Stimulated activated naive CD8-positive, alpha-beta T cell treated with anti-CD3 and anti-CD28 coated beads, Interleukin-15, Interleukin-2, amounts not matched to agents 100 U/mL and 50 U/mL, for 24 hours (primary cell): ENCODE results near the gene LETM1.
"Not testable (repeated sequence)": the region's sequence is repeated elsewhere in the genome, so short reads cannot be mapped to it uniquely, and the experiment has no call there.

Experiments used
- ATAC-seq: fragments of 150-1000 bp; cut with Tn5 transposase; one replicate; pipeline ENCODE4 v1.10.0; 2021
- DNase-seq: peaks from one replicate; pipeline ENCODE4 v3.0.0; 2021

LETM1 gene

DNA sequence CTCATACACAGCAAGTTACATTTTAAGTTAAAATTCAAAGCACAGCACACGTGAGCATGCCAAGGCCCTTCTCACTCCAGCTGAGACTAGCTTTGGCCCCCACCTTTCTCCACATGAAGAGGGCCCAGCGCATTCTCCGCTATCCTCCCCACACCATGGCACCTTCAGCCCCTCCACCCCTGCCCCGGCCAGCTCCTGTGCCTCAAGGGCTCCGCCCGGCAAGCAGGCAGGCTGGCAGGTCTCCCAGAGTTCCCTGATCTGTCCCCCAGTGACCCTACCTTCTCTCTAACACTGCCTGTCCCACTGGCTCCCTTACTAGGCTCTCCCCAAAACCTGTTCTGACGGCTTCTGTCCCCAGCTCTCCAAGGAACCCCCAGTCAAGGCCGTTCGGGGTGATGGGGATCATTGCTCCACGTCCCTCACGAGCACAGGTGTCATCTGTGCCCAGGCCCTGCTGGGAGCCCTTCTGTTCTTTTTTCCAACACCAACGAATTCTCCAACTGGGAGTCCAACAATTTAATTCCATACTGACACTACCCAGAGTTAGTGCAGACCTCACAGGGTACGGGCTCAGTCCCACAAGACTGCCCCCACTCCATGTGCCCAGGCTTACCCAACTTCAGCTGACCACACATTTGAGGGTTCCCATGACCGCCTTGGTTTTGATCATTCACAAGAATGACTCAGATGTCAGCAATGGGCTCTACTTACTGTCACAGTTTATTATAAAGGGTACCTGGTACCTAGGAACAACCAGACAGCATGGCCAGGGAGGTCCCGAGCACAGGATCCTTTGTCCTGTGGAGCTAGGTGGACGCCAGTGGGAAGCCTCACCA is 4.2 kb downstream of the LETM1 start:
- DNase-seq: no peak
- no peak for ATAC-seq

DNA sequence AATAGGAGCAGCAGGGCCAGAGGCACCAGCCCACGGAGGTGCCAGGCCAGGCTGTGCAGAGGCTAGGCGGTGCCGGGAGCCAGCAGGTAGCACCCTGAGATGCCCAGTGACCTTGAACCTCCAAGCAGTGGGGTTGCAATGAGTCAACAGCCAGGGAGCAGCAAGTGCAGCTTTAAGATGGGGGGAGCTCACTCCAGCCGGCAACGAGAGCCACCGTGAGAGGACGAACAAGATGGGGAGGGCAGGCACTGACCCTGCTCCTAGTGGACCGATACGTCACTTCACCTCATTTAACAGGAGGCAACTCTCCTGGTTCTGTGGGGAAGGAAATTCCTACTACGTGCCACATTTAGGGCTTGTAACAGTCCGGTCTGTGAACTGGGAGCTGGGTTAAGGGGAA is 4.8 kb downstream of the LETM1 start:
- DNase-seq (no peak), ATAC-seq (no peak)

DNA sequence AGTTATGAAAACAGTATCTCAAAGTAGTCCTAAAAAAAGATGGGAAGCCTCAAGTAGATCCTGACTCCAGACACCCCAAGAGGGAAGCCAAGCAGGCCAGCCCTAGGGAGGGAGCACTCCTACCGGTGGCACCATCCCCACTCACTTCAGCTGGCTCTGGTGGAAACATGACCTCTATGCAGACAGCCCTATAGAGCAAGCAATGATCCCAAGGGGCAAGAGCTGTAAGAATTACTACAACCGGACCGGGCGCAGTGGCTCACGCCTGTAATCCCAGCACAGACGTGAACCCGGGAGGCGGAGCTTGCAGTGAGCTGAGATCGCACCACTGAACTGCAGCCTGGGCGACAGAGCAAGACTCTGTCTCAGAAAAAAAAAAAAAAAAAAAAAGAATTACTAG is 5.7 kb downstream of the LETM1 start:
- ATAC-seq (no peak), DNase-seq (no peak)

DNA sequence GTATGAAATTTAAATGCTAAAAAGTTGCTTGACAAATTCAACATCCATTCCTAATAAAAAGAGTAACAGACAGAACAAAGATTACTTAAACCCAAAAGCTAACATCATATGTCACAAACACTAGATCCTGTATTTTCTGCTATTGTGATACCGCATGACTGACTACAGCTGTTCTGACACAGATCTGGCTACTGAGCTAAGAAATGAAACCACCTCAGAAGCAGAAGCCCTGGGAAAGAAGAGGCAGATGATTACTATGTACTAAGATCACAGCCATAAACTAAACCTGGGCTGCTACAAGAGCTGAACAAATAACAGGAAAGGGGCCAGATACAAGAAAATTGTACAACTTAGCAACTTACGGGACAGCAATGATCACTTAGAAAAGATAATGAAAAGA is 9.4 kb downstream of the LETM1 start:
- no peak for DNase-seq

DNA sequence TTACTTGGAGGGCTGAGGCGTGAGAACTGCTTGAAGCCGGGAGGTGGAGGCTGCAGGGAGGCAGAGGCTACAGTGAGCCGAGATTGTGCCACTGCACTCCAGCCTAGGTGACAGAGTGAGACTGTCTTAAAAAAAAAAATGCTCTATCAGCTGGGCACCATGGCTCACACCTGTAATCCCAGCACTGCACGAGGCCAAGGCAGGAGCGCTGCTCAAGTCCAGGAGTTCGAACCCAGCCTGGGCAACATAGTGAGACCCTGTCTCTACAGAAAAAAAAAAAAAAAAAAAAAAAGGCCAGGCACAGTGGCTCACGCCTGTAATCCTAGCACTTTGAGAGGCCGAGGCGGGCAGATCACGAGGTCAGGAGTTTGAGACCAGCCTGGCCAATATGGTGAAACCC is 11.3 kb downstream of the LETM1 start:
- not testable (repeated sequence) for ATAC-seq, DNase-seq

More for the DNA sequence above, 9.4 kb downstream of the LETM1 start:
- no peak for ATAC-seq

DNA sequence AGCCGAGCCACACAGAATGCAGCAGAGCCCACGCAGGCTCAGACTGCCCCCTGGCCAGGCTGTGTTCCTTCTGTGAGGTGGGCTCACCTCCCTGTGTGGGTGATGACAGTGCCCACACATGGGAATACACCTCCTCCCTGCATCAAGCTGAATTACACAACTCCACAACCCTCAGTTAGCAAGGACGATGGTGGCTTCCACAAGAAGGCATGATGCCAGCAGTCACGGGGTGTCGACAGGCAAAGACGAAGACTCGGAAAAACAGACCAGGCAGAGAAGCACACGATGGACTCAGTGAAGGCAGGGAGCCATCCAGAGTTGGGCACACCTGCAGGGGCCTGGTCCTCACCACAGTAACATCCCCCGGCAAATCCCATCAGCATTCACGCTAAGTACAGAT is 12.1 kb downstream of the LETM1 start:
- no peak for DNase-seq
- no peak for ATAC-seq

DNA sequence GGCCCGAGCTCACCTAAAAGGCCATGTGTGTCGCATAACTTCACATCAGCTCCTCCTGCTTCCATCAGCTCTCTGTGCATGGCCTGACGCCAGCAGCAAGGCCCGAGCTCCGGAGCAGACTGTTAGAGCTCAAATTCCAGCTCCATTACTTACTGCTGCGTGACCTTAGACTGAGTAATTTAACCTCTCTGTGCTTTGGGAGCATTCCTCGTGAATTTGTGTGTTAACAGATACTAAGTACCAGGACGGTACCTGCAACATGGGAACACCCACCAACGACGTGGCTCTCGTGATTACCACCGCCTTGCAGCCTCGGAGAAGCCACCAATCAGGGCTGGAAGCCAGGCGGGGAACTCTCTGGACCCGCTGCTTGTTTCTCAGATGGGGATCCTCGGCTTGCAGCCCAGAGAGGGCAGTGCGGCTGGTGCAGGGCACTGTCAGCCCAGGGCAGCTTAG is 12.9 kb downstream of the LETM1 start:
- ATAC-seq: no peak
- DNase-seq: no peak

DNA sequence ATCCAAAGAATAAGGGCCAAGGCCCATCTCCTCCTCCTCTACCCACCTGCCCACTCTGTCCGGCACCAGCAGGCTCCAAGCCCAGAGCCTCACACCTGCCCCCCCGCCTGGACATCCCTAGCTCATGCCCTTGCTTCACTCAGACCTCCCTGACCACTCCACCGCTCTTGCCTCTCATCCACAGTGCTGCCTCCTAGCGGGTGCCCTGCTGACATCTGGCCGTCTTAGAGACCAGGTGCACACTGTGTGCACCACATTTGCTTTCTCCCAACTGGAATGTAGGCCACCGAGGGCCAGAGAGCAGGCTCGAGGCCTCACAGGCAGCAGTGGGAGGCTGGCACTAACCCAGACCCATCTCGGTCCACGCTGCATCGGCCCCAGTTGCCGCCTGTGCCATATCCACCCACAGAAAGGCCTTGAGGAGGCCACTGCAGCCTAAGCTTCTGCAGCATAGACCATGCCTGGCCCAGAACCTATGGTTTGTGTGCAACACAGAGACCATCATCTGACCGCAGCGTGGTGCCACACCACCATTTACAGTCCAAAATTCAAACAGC is 13.5 kb downstream of the LETM1 start:
- DNase-seq (no peak), ATAC-seq (peak; percentile 54)

DNA sequence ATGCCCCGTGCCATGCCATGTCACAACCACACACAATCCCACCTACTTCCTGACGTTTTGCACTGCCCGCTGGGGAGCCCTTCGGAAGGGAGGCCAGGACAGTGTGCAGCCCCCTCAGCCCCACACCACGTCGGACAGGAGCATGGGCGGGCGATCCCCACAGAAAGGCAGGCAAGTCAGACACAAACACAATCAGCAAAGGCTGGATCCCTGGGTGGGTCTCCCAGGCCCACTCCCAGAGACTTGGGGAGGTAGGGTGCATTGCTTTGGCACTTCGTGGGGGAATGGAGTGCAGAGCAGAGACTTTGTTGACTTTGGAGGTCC is 14.1 kb downstream of the LETM1 start:
- DNase-seq: no peak

DNA sequence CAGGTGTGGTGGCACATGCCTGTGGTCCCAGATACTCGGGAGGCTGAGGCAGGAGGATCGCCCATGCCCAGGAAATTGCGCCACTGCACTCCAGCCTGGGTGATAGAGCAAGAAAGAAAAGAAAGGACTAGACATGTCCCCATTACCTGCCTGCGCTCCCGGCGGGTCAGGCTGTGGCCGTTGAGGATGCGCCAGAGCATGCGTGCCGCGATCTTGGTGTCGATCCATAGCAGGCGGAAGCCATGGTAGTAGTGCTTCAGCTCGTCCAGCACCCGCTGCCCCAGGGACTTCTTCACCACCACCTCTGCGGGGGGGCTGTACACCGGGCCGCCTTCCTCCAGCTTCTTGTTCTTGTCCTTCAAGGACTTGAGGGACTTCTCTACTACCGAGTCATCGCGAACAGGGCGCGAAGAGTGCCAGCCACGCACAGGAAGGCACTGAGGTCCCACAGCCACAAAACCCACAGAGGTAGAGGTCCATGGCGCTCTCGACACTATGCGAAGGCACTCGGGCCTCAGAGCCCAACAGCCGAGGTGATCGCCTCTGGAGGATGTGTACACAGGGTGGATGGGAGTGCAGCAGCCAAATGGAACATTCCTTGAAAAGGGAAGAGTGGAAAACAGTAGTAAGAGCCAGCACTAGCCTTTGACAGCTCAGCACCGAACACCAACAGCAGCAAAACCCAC is 14.6 kb downstream of the LETM1 start:
- DNase-seq (no peak), ATAC-seq (no peak)

More for the DNA sequence above, 14.1 kb downstream of the LETM1 start:
- no peak for ATAC-seq

DNA sequence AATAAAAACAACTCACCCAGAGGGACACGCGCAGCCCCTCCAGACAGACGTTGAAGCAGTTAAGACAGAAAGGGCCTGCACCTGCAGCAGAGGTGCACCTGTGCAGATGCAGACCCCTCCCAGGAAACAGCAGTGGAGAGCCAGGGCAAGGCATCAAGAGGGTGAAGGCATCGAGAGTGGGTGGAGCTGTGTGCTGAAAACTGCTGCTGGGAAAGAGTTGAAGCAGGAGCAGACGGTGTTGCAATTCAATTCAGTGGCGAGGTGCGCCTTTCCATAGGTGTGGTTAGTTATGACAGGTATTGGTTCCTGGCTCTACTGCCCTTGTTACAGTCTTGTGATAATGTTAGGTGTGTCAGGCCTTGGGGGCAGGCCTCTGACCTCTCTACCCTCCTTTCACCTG is 16.7 kb downstream of the LETM1 start:
- DNase-seq (no peak), ATAC-seq (no peak)

DNA sequence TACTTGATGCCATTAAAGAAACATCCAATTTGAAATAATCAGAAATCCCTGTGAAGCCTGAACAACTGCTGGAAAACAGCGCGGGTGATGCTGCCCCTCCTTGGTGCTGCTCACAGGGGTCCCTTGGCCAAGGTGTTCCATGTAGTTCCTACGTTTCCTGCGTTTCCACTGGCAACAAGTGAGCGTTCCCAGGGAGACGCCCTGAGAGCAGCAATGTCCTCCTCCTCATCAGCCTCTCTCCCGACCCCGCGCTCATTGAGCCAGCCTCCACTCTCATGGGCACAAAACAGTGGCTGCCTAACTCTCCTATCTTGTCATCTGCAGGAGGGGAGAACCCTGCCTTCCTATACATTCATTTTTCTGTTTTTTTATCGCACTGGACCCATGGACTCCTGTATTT is 18.9 kb downstream of the LETM1 start:
- no peak for ATAC-seq
- no peak for DNase-seq

DNA sequence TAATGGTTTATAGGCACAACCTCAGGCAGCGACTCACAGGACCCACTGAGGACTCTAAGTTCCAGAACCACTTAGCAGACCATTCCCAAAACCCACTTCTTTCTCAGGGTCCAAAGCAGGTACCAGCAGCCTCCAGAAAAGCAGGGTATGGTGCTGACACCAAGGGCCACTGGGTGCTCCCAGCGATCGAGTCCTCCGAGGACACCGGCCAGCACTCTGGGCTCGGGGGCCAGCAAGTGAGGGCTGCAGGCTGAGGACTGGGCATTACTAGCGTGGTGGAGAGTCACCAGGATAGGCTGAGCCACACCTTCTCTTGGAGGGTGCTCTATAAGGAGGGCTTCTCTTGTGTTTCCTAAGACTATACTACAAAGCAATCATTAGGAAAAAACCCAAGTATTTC is 19.3 kb downstream of the LETM1 start:
- no peak for DNase-seq
- no peak for ATAC-seq

DNA sequence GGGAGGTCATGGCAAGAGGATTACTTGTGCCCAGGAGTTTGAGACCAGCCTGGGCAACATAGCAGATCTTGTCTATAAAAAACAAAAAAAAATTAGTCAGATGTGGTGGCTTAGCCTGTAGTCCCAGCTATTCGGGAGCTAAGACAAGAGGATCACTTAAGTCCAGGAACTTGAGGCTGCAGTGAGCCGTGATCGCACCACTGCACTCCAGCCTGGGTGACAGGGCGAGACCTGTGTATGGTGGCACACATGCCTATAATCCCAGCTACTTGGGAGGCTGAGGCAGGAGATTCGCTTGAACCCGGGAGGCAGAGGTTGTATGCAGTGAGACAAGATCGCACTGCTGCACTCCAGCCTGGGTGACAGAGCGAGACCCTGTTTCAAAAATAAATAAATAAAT is 20.1 kb downstream of the LETM1 start:
- ATAC-seq, DNase-seq: not testable (repeated sequence)

DNA sequence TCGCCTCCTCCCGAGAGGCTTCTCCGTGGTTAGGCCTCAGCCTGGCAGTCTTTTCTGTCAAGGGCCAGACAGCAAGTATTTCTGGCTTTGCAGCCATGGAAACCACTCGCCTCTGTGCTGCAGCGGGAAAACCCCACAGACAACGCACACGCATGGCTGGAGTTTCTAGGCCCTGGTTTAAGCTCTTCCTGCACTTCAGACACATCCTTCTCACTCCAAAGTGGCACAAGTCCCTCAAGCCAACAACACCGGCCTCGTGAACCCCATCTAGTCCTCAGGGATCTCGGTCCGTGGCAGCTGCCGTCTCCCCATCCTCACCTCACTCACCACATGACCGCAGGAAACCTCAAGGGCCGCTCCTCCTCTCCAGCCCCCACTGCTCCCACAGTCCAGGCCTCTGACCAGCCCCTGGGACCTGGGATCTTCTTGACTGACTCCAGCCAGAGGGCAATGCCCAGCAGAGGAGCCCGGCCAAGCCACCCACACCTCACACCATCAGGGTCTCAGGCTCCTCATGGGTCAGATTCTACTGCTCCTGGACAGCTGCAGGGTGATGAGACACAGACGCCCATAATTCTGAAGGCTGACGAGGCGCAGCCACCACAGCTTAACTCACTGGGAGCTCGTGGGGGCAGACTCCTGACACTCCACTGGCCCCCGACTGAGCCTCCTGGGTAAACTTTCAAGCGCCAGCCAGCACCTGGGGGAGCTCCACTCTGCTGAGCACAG is 21.7 kb downstream of the LETM1 start:
- DNase-seq (no peak), ATAC-seq (no peak)

DNA sequence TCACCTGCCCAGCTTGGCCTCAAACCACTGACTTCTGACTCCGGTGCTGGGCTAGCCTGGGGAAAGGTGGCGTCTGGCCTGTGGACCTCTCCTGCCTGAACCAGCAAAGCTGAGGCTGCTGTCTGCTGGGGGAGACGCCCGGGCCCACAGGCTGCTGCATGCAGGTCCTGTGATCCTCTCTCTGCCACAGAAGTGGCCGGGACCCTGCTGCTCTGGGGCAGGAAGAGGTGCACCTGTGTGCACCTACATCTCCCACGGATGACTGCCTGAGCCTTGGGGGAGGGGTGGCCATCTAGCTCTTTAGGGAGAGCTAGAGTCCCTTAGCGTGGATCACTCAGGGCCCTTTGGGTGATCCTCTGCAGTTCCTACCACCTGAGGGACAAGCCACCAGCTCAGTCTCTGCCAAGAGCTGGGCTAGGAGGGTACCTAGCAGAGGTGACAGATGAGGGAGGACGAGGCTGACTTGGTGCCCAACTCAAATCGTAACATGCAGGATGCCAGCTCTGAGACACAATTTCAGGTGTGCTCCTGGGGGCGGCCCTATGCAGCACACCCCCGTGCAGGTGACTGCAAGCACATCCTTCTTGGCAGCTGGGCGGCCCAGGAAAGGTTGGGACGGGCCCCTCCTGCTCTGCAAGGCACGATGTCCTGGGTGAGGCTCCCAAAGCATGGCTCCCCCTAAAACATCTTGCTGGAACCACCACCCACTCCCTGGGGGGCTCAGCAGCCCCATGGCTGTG is 22.5 kb downstream of the LETM1 start:
- no peak for ATAC-seq

DNA sequence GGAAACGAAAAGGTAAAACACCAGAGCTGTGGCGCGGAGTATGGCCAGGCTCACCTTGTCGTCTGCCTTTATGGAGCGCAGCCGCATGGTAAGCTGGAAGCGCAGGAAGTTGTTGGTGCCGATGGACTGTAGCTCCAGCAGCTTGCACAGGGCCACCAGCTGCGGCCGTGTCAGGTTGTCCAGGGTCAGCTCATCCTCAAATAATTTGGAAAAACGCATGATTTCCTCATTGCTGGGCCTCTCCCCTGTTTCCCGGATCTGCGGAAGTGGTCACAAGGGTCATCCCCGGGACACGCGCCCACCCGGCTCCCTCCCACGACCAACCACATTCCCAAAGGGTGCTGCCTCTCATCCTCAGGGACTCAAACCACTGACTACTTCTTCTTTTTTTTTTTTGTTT is 23.3 kb downstream of the LETM1 start:
- ATAC-seq (no peak), DNase-seq (no peak)

More for the DNA sequence above, 22.5 kb downstream of the LETM1 start:
- no peak for DNase-seq

DNA sequence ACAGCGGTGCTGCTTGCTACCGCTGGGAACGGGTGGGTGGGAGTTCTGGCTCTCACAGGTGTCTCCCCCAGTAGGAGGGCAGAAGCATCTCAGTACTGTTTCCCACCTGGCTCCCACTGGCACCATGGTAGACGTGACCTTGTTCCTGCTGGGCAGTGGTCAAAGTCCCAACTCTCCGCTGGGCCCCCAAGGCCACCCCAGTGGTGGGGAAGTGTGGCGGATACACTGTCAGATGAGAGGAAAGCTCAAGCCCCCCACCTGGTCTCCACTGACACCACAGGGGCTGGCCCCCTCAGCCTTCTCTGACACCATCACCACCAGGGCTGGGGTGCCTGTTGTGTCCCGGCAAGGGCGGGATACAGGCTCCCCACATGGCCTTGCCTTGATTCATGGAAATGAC is 24.6 kb downstream of the LETM1 start:
- DNase-seq: no peak
- no peak for ATAC-seq

DNA sequence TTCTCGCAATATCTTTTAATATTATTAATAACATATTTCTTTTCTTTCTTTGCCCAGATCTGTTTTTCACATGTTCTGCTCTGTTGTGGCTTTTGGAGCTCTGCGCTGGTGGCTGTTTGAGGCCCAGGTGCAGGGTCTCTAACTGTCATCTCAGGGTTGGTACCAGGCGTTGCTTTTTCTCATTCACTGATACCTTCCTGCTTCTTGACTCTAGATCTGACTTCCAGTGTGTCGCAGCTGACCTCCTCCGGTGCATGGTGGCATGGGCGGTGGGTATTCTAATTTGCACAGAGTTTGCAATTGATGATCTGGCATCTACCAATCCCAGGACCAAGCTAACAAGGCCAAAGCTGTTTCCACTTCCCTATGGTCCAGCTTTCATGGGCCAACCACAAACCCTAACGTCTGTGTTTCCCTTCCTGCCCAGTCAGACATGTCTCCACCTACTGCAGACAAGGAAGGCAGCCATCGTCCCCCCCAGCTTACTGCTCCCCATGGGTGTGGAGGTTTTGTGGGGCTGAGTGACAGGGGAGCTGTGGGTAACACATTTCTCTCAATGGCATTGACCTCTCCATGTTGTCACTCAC is 25.2 kb downstream of the LETM1 start:
- DNase-seq (no peak), ATAC-seq (no peak)

DNA sequence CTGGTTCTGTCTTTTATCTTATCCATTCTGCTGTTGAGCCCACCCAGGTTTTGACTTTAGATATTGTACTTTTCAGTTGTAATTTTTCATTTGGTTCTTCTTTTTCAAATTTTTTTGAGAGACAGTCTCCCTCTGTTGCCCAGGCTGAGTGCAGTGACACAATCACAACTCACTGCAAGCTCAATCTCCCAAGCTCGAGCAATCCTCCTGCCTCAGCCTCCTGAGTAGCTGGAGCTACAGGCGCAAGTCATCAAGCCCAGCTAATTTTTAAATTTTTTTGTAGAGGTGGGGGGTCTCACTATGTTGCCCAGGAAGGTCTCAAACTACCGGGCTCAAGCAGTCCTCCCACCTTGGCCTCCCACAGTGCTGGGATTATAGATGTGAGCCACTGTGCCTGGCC is 25.7 kb downstream of the LETM1 start:
- DNase-seq (no peak), ATAC-seq (no peak)

DNA sequence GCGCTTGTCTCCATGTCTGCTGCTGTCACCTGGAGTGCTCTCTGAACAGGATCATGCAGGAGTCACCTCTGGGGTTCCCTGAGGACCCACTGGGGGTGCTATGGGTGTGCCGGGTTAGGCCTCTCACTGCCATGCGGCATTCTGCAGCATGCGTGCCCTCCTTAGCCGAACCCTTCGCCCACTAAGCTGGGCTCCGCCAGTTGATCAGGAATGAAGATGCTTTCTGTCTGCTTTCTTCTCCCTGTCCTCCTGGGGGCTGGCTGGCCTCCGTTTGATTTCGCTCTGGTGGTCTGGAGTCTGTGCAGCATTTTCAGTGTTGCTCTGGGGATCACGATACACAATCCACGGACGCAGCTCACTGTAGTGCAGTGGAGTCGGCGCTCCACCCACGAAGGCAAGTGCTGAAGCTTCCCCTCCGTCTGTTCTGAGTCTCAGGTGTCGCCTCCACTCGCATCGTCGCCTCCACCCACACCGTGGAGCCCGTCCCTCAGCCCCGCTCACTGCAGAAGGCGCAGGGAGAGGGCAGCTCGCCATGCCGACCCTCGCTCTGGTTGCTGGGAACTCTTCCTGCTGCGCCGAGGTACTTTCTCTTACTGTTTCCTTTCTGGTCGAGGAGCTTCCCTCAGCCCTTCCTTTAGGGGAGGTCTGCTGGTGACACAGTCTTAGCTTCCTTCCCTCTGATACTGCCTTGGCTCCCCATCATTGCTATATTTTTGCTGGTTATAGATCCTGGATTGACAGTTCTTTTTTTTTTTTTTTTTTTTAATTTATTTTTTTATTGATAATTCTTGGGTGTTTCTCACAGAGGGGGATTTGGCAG is 29.2 kb downstream of the LETM1 start:
- DNase-seq (no peak), ATAC-seq (no peak)
